PFSK-1 (cell line): ENCODE results near the gene ACAT2.

Experiments used
- FOXP2 ChIP-seq: optimal IDR thresholded peaks from 2 replicates; pipeline ENCODE3; 2011; ENCODE audit warnings: borderline replicate concordance, control low read depth, inconsistent platforms; ENCODE audit not compliant: insufficient read depth; ENCODE audit errors: extremely low read length, extremely low read depth
- POLR2AphosphoS5 ChIP-seq: IDR thresholded peaks from 2 replicates; pipeline ENCODE4 v1.6.1; 2012; ENCODE audit warnings: low read depth, mild to moderate bottlenecking, control low read depth, low read length, moderate library complexity
- REST ChIP-seq, 2 experiments: IDR thresholded peaks; 2 replicates each; pipeline versions ENCODE4 v1.6.1 to v1.8.0; 2011 to 2012; ENCODE audit warnings: low read depth in 2 of 2, low read length in 2 of 2, control low read depth in 1 of 2, inconsistent platforms in 1 of 2, mild to moderate bottlenecking in 1 of 2, moderate library complexity in 1 of 2; ENCODE audit not compliant: insufficient read depth in 1 of 2
- SIN3A ChIP-seq: IDR thresholded peaks from 2 replicates; pipeline ENCODE4 v1.6.1; 2012; ENCODE audit warnings: mild to moderate bottlenecking, low read length, moderate library complexity, borderline replicate concordance; ENCODE audit not compliant: insufficient read depth
- TAF1 ChIP-seq: IDR thresholded peaks from 2 replicates; pipeline ENCODE4 v1.6.1; 2012; ENCODE audit warnings: low read length, control low read depth, borderline replicate concordance; ENCODE audit not compliant: insufficient read depth

Gene ACAT2

GRCh38 chr6:159807150-159807858 lies 45.5 kb downstream of the ACAT2 start:
- TF ChIP-seq FOXP2 = no peak

GRCh38 chr6:159808647-159809046 lies 46.8 kb downstream of the ACAT2 start:
- no peak for TF ChIP-seq SIN3A
- no peak for TF ChIP-seq TAF1
- no peak for TF ChIP-seq FOXP2
- no peak for TF ChIP-seq POLR2AphosphoS5
- TF ChIP-seq REST (IDR thresholded peaks at IDR 0.05; ENCODE audit: insufficient read depth in 1 of 2, low read depth in 2 of 2, low read length in 2 of 2) = no peak

GRCh38 chr6:159809149-159809548 lies 47.3 kb downstream of the ACAT2 start:
- TF ChIP-seq TAF1 (no peak), FOXP2 (no peak), POLR2AphosphoS5 (no peak), SIN3A (no peak), REST (IDR thresholded peaks at IDR 0.05; ENCODE audit: insufficient read depth in 1 of 2, low read depth in 2 of 2, low read length in 2 of 2) (no peak)

- TF ChIP-seq SIN3A = no peak
- no peak for TF ChIP-seq FOXP2
- no peak for TF ChIP-seq TAF1
Observed at GRCh38 chr6:159813781-159814180, 51.9 kb downstream of the ACAT2 start.

- TF ChIP-seq REST (IDR thresholded peaks at IDR 0.05; ENCODE audit: insufficient read depth in 1 of 2, low read depth in 2 of 2, low read length in 2 of 2) = no peak
- no peak for TF ChIP-seq SIN3A
- TF ChIP-seq POLR2AphosphoS5 = no peak
- TF ChIP-seq TAF1 = no peak
- no peak for TF ChIP-seq FOXP2
Observed at GRCh38 chr6:159815410-159815809, 53.6 kb downstream of the ACAT2 start.

GRCh38 chr6:159817951-159818739 lies 56.3 kb downstream of the ACAT2 start:
- TF ChIP-seq TAF1 = no peak
- TF ChIP-seq REST (IDR thresholded peaks at IDR 0.05; ENCODE audit: insufficient read depth in 1 of 2, low read depth in 2 of 2, low read length in 2 of 2) = no peak
- TF ChIP-seq FOXP2 = no peak
- TF ChIP-seq POLR2AphosphoS5 = no peak
- TF ChIP-seq SIN3A = no peak
